Activated CD4-positive, alpha-beta memory T cell treated with anti-CD3 and anti-CD28 coated beads for 36 hours (primary cell): ENCODE measurements around the gene CLSTN1. TPM values are rescaled to one million over a fixed set of nuclear protein-coding genes. Genes with fewer than 3 reads are reported as not detected.
"Not testable (repeated sequence)": the region's sequence is repeated elsewhere in the genome, so short reads cannot be mapped to it uniquely, and the experiment has no call there.

ENCODE experiments used
- CTCF ChIA-PET: fragments of 350-600 bp; sonication (Branson Sonifier 250); formaldehyde crosslinking; loops from one replicate; lab custom pipeline; 2021; ENCODE audit warnings: antibody characterized with exemption, inconsistent platforms; lab: Charles Lee
- POLR2A ChIA-PET: fragments of 350-600 bp; sonication (Branson Sonifier 250); formaldehyde crosslinking; loops from one replicate; lab custom pipeline; 2021; ENCODE audit warnings: antibody characterized with exemption; lab: Charles Lee
- DNase-seq: peaks from one replicate; pipeline ENCODE4 v3.0.0-alpha.2; 2020
- H3K27ac Mint-ChIP-seq: one replicate; pipeline ENCODE4 v1.8.0; 2021; ENCODE audit warnings: mixed read lengths
- H3K27me3 Mint-ChIP-seq: one replicate; pipeline ENCODE4 v1.8.0; 2021; ENCODE audit warnings: mixed read lengths
- H3K36me3 Mint-ChIP-seq: one replicate; pipeline ENCODE4 v1.8.0; 2021; ENCODE audit warnings: mixed read lengths
- H3K4me1 Mint-ChIP-seq: one replicate; pipeline ENCODE4 v1.8.0; 2021; ENCODE audit warnings: low read depth, mixed read lengths
- H3K4me3 Mint-ChIP-seq: one replicate; pipeline ENCODE4 v1.8.0; 2021; ENCODE audit warnings: mild to moderate bottlenecking, mixed read lengths
- H3K9me3 Mint-ChIP-seq: one replicate; pipeline ENCODE4 v1.8.0; 2021; ENCODE audit warnings: mixed read lengths
- intact Hi-C: fragments of 100-400 bp; cut with micrococcal nuclease; formaldehyde crosslinking; loops from one replicate; pipeline ENCODE4 v1.15.1; 2023
- total RNA-seq, 2 experiments: library from RNA; stranded (reverse); gene quantifications; one replicate each; pipeline ENCODE4 v1.2.3, GENCODE V29; 2021

The CLSTN1 gene
- total RNA-seq, 2 experiments from 2014 or later, result 33.6 to 34.1 TPM

DNA sequence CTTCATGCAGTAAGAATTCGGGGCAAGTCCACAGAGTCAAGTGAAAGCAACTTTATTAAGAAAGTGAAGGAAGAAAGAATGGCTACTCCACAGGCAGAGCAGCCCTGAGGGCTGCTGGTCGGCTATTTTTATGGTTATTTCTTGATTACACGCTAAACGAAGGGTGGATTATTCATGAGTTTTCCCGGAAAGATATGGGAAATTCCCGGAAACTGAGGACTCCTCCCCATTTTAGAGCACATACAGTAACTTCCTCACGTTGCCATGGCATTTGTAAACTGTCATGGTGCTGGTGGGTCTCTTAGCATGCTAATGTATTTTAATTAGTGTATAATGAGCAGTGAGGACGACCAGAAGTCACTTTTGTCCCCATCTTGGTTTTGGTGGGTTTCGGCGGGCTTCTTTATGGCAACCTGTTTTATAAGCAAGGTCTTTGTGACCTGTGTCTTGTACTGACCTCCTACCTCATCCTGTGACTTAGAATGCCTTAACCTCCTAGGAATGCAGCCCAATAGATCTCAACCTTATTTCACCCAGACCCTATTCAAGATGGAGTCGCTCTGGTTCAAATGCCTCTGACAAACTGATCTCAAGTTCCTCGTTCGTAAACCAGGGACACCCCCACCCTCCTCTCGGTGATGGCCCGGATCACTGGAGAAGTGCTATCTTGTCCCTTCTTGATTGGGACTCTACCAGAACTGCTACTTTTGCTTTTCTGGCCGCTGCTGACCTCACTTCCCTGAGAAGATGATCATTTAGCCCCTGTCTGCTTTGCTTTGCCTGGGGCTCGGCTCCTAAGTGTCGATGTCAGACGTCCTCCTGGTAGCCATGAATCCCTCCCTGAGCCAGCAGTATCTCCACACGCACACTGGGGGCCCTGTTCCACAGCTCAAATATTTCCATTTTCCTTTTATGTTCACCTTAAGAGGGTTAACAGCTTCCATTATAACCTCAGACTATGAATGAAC lies 48.8 kb downstream of the CLSTN1 start:
- Mint-ChIP-seq H3K4me1 (peaks cover 13% of the 10 kb centered on the region), H3K27me3 (no peaks in the 10 kb centered on the region), H3K36me3 (peaks cover 7% of the 10 kb centered on the region), H3K9me3 (no peaks in the 10 kb centered on the region), H3K4me3 (no peak overlapping the region), H3K27ac (no peak overlapping the region)
- POLR2A ChIA-PET, result no interaction called here
- DNase-seq, result no peak
- CTCF ChIA-PET, result interaction anchor here (1.0 to 1.6 kb wide), 2 partner anchors 9 to 93 kb away, joined by 3 to 8 read pairs; no protein-coding TSS in a partner anchor
- intact Hi-C loops, result no loop called here

GRCh38 chr1:9770298-9770697 lies 53.5 kb downstream of the CLSTN1 start:
- Mint-ChIP-seq H3K27ac (no peak overlapping the region), H3K4me3 (no peak overlapping the region), H3K36me3 (peaks cover 7% of the 10 kb centered on the region), H3K27me3 (no peaks in the 10 kb centered on the region), H3K9me3 (no peaks in the 10 kb centered on the region), H3K4me1 (peaks cover 10% of the 10 kb centered on the region)
- ChIA-PET CTCF (no interaction called here), POLR2A (no interaction called here)
- DNase-seq, result no peak
- intact Hi-C loops, result no loop called here

GRCh38 chr1:9768983-9769382 lies 54.8 kb downstream of the CLSTN1 start:
- Mint-ChIP-seq H3K4me1 (peaks cover 9% of the 10 kb centered on the region), H3K27ac (no peak overlapping the region), H3K9me3 (no peaks in the 10 kb centered on the region), H3K4me3 (no peak overlapping the region), H3K36me3 (peaks cover 7% of the 10 kb centered on the region), H3K27me3 (no peaks in the 10 kb centered on the region)
- POLR2A ChIA-PET, result no interaction called here
- intact Hi-C loops, result no loop called here
- no peak for DNase-seq
- CTCF ChIA-PET, result no interaction called here

- CTCF ChIA-PET, result no interaction called here
- peak; percentile 36 for DNase-seq
- intact Hi-C loops, result no loop called here
- Mint-ChIP-seq H3K4me1 (peaks cover 9% of the 10 kb centered on the region), H3K9me3 (no peaks in the 10 kb centered on the region), H3K27ac (no peak overlapping the region), H3K27me3 (no peaks in the 10 kb centered on the region), H3K36me3 (peaks cover 5% of the 10 kb centered on the region), H3K4me3 (no peak overlapping the region)
- POLR2A ChIA-PET, result no interaction called here
These were observed 55.6 kb downstream of the CLSTN1 start for GRCh38 chr1:9767964-9768668.

- Mint-ChIP-seq H3K27me3 (no peaks in the 10 kb centered on the region), H3K36me3 (no peaks in the 10 kb centered on the region), H3K4me3 (no peak overlapping the region), H3K27ac (no peak overlapping the region), H3K4me1 (peaks cover 9% of the 10 kb centered on the region), H3K9me3 (no peaks in the 10 kb centered on the region)
- ChIA-PET POLR2A (interaction anchor here (0.6 kb wide), 1 partner anchor 67 kb away, joined by 3 read pairs; no protein-coding TSS in a partner anchor), CTCF (interaction anchor here (1.6 kb wide), 1 partner anchor 18 kb away, joined by 7 read pairs; no protein-coding TSS in a partner anchor)
- intact Hi-C loops, result no loop called here
- DNase-seq, result no peak
These were observed 56.9 kb downstream of the CLSTN1 start for GRCh38 chr1:9766759-9767442.

DNA sequence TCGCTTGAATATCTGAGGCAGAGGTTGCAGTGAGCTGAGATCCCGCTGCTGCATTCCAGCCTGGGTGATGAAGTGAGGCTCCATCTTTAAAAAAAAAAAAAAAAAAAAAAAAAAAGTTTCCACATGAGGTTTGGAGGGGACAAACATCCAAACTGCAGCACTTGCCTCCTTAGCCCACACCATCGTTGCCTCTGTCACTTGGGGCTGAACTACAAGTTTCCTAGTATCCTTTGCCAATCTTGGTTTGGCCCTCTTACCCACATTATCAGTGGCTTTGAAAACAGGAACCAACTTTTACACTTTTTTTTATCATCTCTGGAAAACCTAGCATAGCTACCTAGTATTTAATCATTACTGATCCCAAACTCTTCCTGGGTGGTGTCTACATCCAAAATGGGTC lies 59.2 kb downstream of the CLSTN1 start:
- Mint-ChIP-seq H3K4me3 (no peak overlapping the region), H3K27ac (peak overlapping the region; percentile 16), H3K4me1 (peaks cover 16% of the 10 kb centered on the region), H3K27me3 (no peaks in the 10 kb centered on the region), H3K9me3 (no peaks in the 10 kb centered on the region), H3K36me3 (no peaks in the 10 kb centered on the region)
- POLR2A ChIA-PET, result no interaction called here
- intact Hi-C loops, result no loop called here
- no peak for DNase-seq
- CTCF ChIA-PET, result interaction anchor here (0.6 kb wide), 1 partner anchor 17 kb away, joined by 3 read pairs; no protein-coding TSS in a partner anchor

DNA sequence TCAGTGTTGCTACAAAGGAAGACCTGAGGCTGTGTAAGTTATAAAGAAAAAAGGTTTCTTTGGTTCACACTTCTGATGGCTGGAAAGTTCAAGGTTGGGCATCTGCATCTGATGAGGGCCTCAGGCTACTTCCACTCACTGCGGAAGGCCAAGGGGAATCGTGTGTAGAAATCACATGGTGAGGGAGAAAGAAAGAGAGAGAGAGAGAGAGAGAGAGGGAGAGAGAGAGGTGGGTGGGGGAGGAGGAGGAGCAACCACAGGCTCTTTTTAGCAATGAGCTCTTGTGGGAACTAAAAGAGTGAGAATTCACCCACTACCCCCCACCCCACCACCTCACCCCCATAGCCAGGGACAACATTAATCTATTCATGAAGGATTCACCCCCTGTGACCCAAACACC lies 59.9 kb downstream of the CLSTN1 start:
- no peak for DNase-seq
- CTCF ChIA-PET, result interaction anchor here (0.6 kb wide), 1 partner anchor 18 kb away, joined by 3 read pairs; no protein-coding TSS in a partner anchor
- Mint-ChIP-seq H3K27me3 (no peaks in the 10 kb centered on the region), H3K9me3 (no peaks in the 10 kb centered on the region), H3K4me3 (no peak overlapping the region), H3K4me1 (peaks cover 16% of the 10 kb centered on the region), H3K27ac (no peak overlapping the region), H3K36me3 (no peaks in the 10 kb centered on the region)
- POLR2A ChIA-PET, result no interaction called here
- intact Hi-C loops, result no loop called here

DNA sequence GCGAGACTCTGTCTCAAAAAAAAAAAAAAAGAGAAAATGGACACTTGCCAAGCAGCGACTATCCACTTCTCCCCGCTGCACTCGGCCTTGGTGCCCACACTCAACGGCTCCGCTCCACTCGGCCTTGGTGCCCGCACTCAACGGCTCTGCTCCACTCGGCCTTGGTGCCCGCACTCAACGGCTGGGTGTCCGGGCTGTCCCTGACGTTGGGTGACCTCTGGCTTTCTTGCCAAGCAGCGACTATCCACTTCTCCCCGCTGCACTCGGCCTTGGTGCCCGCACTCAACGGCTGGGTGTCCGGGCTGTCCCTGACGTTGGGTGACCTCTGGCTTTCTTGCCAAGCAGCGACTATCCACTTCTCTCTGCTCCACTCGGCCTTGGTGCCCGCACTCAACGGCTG lies 61.3 kb downstream of the CLSTN1 start:
- intact Hi-C loops, DNase-seq, H3K27ac Mint-ChIP-seq, H3K36me3 Mint-ChIP-seq, H3K27me3 Mint-ChIP-seq, POLR2A ChIA-PET, H3K4me3 Mint-ChIP-seq, H3K9me3 Mint-ChIP-seq, CTCF ChIA-PET: not testable (repeated sequence)
- H3K4me1 Mint-ChIP-seq, result peaks cover 18% of the 10 kb centered on the region

DNA sequence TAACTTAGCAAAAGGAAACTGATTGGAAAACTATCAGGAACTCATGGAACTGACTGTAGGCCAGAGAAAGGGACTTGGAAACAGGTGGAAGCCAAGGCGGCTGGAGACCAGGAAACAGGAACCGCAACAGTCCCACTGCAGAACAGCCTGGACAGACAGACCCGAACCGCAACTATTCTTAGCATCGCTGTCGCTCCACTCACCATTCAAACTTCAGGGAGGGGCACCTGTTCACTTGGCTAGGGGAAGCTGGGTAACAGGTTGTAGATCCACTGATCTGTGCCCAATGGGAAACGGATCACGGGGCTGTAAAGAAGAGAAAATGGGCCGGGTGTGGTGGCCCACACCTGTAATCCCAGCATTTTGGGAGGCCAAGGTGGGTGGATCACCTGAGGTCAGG lies 61.9 kb downstream of the CLSTN1 start:
- POLR2A ChIA-PET, result no interaction called here
- no peaks in the 10 kb centered on the region for H3K27me3 Mint-ChIP-seq
- CTCF ChIA-PET, result no interaction called here
- H3K27ac Mint-ChIP-seq, result no peak overlapping the region
- no peak overlapping the region for H3K4me3 Mint-ChIP-seq
- H3K9me3 Mint-ChIP-seq, result no peaks in the 10 kb centered on the region
- intact Hi-C loops, result no loop called here
- peaks cover 18% of the 10 kb centered on the region for H3K4me1 Mint-ChIP-seq
- no peak for DNase-seq
- no peaks in the 10 kb centered on the region for H3K36me3 Mint-ChIP-seq

DNA sequence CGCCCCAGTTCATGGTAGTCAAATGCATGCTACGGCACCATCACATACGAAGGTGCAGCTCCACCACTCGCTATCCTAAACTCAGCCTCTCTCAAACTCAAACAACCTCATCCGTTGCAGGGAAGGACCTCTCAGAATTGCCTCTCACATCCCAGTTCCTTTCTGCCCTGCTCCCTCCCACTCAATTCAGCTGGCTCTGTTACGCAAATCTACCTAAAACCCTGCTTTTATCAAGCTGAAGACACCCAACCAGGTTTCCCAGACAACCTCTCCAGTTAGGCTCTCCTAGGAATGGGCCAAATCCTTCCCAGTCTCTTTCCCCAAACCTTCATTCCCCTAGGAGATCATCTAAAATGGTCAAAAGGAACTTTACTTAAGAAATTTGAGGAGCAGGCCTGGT lies 62.9 kb downstream of the CLSTN1 start:
- ChIA-PET CTCF (no interaction called here), POLR2A (no interaction called here)
- Mint-ChIP-seq H3K4me1 (peaks cover 15% of the 10 kb centered on the region), H3K27me3 (no peaks in the 10 kb centered on the region), H3K36me3 (no peaks in the 10 kb centered on the region), H3K27ac (no peak overlapping the region), H3K9me3 (no peaks in the 10 kb centered on the region), H3K4me3 (no peak overlapping the region)
- intact Hi-C loops, result no loop called here
- DNase-seq, result no peak

DNA sequence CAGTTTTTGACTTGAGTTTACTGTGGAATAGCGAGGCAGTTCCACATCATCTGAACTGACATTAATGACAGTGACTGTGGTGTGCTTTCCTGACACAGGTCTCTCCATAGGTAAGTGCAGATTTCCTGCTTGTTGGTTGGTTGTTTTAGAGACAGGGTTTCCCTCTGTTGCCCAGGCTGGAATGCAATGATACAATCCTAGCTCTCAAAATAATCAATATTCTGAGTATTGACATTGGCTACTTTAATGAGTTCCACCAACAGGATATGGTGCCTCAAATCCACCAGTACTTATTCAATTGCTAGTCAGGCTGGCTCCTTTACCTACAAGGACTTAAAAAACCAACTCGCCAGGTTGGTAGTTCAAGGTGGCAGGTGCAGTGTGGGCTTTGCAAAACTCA lies 63.8 kb downstream of the CLSTN1 start:
- peaks cover 15% of the 10 kb centered on the region for H3K4me1 Mint-ChIP-seq
- no peaks in the 10 kb centered on the region for H3K9me3 Mint-ChIP-seq
- CTCF ChIA-PET, result interaction anchor here (1.9 kb wide), 1 partner anchor 25 kb away, joined by 5 read pairs; no protein-coding TSS in a partner anchor
- POLR2A ChIA-PET, result no interaction called here
- H3K27me3 Mint-ChIP-seq, result no peaks in the 10 kb centered on the region
- DNase-seq, result no peak
- no peak overlapping the region for H3K4me3 Mint-ChIP-seq
- H3K36me3 Mint-ChIP-seq, result no peaks in the 10 kb centered on the region
- no peak overlapping the region for H3K27ac Mint-ChIP-seq
- intact Hi-C loops, result no loop called here
